Measurements from ENCODE around the gene EIF1AX. TPM values are rescaled to one million over a fixed set of nuclear protein-coding genes. Genes with fewer than 3 reads are reported as not detected.

The EIF1AX gene
- total and polyA plus RNA-seq, 2 of the 13 experiments (the other 11 are each of a cell fraction or from before 2014, with no cell fraction given): 35.1 to 82.7 TPM

- TF ChIP-seq ZBTB40 (IDR thresholded peaks at IDR 0.05) (no peak), ZBTB40 (CRISPR knock-in tag; IDR thresholded peaks at IDR 0.05) (no peak), ZBTB8A (CRISPR knock-in tag; IDR thresholded peaks at IDR 0.05; ENCODE audit: borderline replicate concordance, low read depth) (no peak), ZNF777 (CRISPR knock-in tag; IDR thresholded peaks at IDR 0.05) (0 out of 2 replicates have a peak, but pooled peaks have one; percentile 11), U2AF2 (IDR thresholded peaks at IDR 0.05; ENCODE audit: low read depth, low read length) (no peak), DRAP1 (CRISPR knock-in tag; IDR thresholded peaks at IDR 0.05) (no peak), CBX2 (IDR thresholded peaks at IDR 0.05; ENCODE audit: low read depth, low read length) (no peak), CBX2 (CRISPR knock-in tag; IDR thresholded peaks at IDR 0.05; ENCODE audit: low read depth) (no peak), BCL3 (CRISPR knock-in tag; IDR thresholded peaks at IDR 0.05) (no peak), ZBTB7A (CRISPR knock-in tag; IDR thresholded peaks at IDR 0.05) (no peak)
Observed at GRCh38 chrX:20116577-20117240, 24.9 kb downstream of the EIF1AX start, which contains the start of gene MAP7D2 (continued).
